HepG2 (cell line): ENCODE results near the gene TLE7. TPM values are rescaled to one million over a fixed set of nuclear protein-coding genes. Genes with fewer than 3 reads are reported as not detected.
A peak's percentile ranks its signal among the peaks of the same experiment; 100 is the strongest.

ENCODE experiments used
- ELK4 ChIP-seq: sonication (generic); formaldehyde crosslinking; IDR thresholded peaks from 2 replicates; pipeline ENCODE4 v1.9.0; 2021; ENCODE audit warnings: missing genetic modification reagents, borderline replicate concordance
- FOXJ3 ChIP-seq: sonication (generic); formaldehyde crosslinking; IDR thresholded peaks from 2 replicates; pipeline ENCODE4 v1.4.0; 2020; ENCODE audit warnings: missing genetic modification reagents, mild to moderate bottlenecking, borderline replicate concordance
- FOXK2 ChIP-seq: fragments of 450-650 bp; IDR thresholded peaks from 2 replicates; pipeline ENCODE4 v1.6.1; 2016
- GATA4 ChIP-seq: sonication (generic); IDR thresholded peaks from 2 replicates; pipeline ENCODE4 v1.6.1; 2016; ENCODE audit warnings: antibody characterized with exemption, low read depth, borderline replicate concordance
- GTF2F1 ChIP-seq: fragments of 150-350 bp; IDR thresholded peaks from 2 replicates; pipeline ENCODE4 v1.6.1; 2014; ENCODE audit warnings: low read length
- KLF13 ChIP-seq: sonication (generic); formaldehyde crosslinking; IDR thresholded peaks from 2 replicates; pipeline ENCODE4 v1.4.0; 2020; ENCODE audit warnings: mild to moderate bottlenecking, missing genetic modification reagents
- KLF16 ChIP-seq, 2 experiments: sonication (generic) in 1 of 2; formaldehyde crosslinking in 1 of 2; IDR thresholded peaks; 2 replicates each; pipeline versions ENCODE4 v1.6.1 to v1.8.0; 2016 to 2023; ENCODE audit warnings: missing genetic modification reagents in 2 of 2, missing compliant biosample characterization in 1 of 2
- LRRFIP1 ChIP-seq: sonication (generic); formaldehyde crosslinking; conservative IDR thresholded peaks from 2 replicates; pipeline ENCODE4 v1.4.0; 2020; ENCODE audit warnings: missing genetic modification reagents
- MED1 ChIP-seq: sonication (generic); formaldehyde crosslinking; IDR thresholded peaks from 2 replicates; pipeline ENCODE4 v1.4.0; 2020; ENCODE audit warnings: missing genetic modification reagents
- MLX ChIP-seq: IDR thresholded peaks from 2 replicates; pipeline ENCODE4 v1.6.1; 2016
- NCOA1 ChIP-seq: sonication (generic); formaldehyde crosslinking; IDR thresholded peaks from 2 replicates; pipeline ENCODE4 v1.9.0; 2021; ENCODE audit warnings: missing genetic modification reagents
- NCOA5 ChIP-seq: sonication (generic); formaldehyde crosslinking; IDR thresholded peaks from 2 replicates; pipeline ENCODE4 v1.4.0; 2020; ENCODE audit warnings: missing genetic modification reagents
- PPARG ChIP-seq: conservative IDR thresholded peaks from 2 replicates; pipeline ENCODE4 v1.6.1; 2016; ENCODE audit warnings: missing biosample characterization, missing genetic modification reagents
- RAD21 ChIP-seq: fragments of 450-650 bp; formaldehyde crosslinking; IDR thresholded peaks from 2 replicates; pipeline ENCODE4 v1.5.0; 2020; ENCODE audit warnings: mild to moderate bottlenecking
- RORA ChIP-seq: sonication (generic); formaldehyde crosslinking; IDR thresholded peaks from 2 replicates; pipeline ENCODE4 v1.5.0; 2020; ENCODE audit warnings: mild to moderate bottlenecking, missing genetic modification reagents, moderate library complexity
- SYNCRIP ChIP-seq: fragments of 200-400 bp; formaldehyde crosslinking; IDR thresholded peaks from 2 replicates; pipeline ENCODE4 v1.6.1; 2018; ENCODE audit warnings: mild to moderate bottlenecking, low read depth, low read length; ENCODE audit not compliant: insufficient read depth
- ZFP36L1 ChIP-seq: sonication (generic); formaldehyde crosslinking; IDR thresholded peaks from 2 replicates; pipeline ENCODE4 v1.8.0; 2022; ENCODE audit warnings: mild to moderate bottlenecking, missing genetic modification reagents, moderate library complexity
- ZFYVE20 ChIP-seq: sonication (generic); formaldehyde crosslinking; IDR thresholded peaks from 2 replicates; pipeline ENCODE4 v1.8.0; 2023; ENCODE audit warnings: low read depth, mild to moderate bottlenecking, moderate library complexity, missing genetic modification reagents, borderline replicate concordance
- ZNF501 ChIP-seq: sonication (generic); formaldehyde crosslinking; IDR thresholded peaks from 2 replicates; pipeline ENCODE4 v1.5.1; 2020; ENCODE audit warnings: mild to moderate bottlenecking, moderate library complexity, missing genetic modification reagents
- ZNF580 ChIP-seq: IDR thresholded peaks from 2 replicates; pipeline ENCODE4 v1.6.1; 2016; ENCODE audit warnings: low read depth, borderline replicate concordance
- ZNF703 ChIP-seq: sonication (generic); formaldehyde crosslinking; IDR thresholded peaks from 2 replicates; pipeline ENCODE4 v1.5.1; 2020; ENCODE audit warnings: missing genetic modification reagents, mild to moderate bottlenecking, moderate library complexity, borderline replicate concordance
- ZXDC ChIP-seq: sonication (generic); formaldehyde crosslinking; IDR thresholded peaks from 2 replicates; pipeline ENCODE4 v1.5.0; 2020; ENCODE audit warnings: mild to moderate bottlenecking, missing genetic modification reagents
- polyA plus RNA-seq, 8 experiments: library from polyadenylated mRNA; depleted of rRNA in 3 of 8; stranded (reverse) in 7 of 8; unstranded in 1 of 8; fragments of >200 nt; fragmentation: Illumina TruSeq in 4 of 8; extraction: Trizol in 4 of 8; gene quantifications; 2 replicates each; pipeline versions ENCODE4 v1.2.1 to v1.2.3, GENCODE V29; 2011 to 2016; ENCODE audit warnings: low read depth in 4 of 8, missing spikeins in 1 of 8, mixed read lengths in 1 of 8; ENCODE audit not compliant: insufficient read depth in 1 of 8
- total RNA-seq, 5 experiments: library from RNA; depleted of rRNA; stranded (reverse); fragments of >200 nt; fragmentation: Illumina TruSeq; extraction: Trizol; gene quantifications; 2 replicates each; pipeline ENCODE4 v1.2.3, GENCODE V29; 2016; ENCODE audit warnings: low read depth in 1 of 5

Gene TLE7
- total and polyA plus RNA-seq, 2 of the 13 experiments (the other 11 are each of a cell fraction or from before 2014, with no cell fraction given) = not detected

- TF ChIP-seq ZXDC (CRISPR knock-in tag) (peak; percentile 60; the same call in 1 of the 2 replicates), KLF16 (CRISPR knock-in tag; IDR thresholded peaks at IDR 0.05) (peak; percentile 74 to 97; a peak in 3 of 4 replicates), RORA (CRISPR knock-in tag) (no peak), GATA4 (peak; percentile 83), FOXJ3 (peak; percentile 81; the same call in 1 of the 2 replicates), NCOA5 (CRISPR knock-in tag) (no peak), SYNCRIP (no peak), PPARG (CRISPR knock-in tag) (0 out of 2 replicates have a peak, but pooled peaks have one; percentile 57), RAD21 (CRISPR knock-in tag) (peak; percentile 71), FOXK2 (no peak), MLX (CRISPR knock-in tag) (peak; percentile 86), ELK4 (CRISPR knock-in tag) (no peak), ZNF703 (CRISPR knock-in tag) (peak; percentile 42; the same call in 1 of the 2 replicates), MED1 (CRISPR knock-in tag) (peak; percentile 87), LRRFIP1 (CRISPR knock-in tag) (0 out of 2 replicates have a peak, but pooled peaks have one; percentile 31), GTF2F1 (no peak), ZNF501 (peak; percentile 100), ZFP36L1 (CRISPR knock-in tag) (no peak), ZFYVE20 (peak; percentile 73; the same call in 1 of the 2 replicates), ZNF580 (CRISPR knock-in tag) (peak; percentile 39; the same call in 1 of the 2 replicates), KLF13 (CRISPR knock-in tag) (peak; percentile 96), NCOA1 (CRISPR knock-in tag) (0 out of 2 replicates have a peak, but pooled peaks have one; percentile 66)
These were observed 20.1 kb upstream of the TLE7 start, which contains the start of gene ZNF23 (continued) for GRCh38 chr16:71461686-71462648.
